ENCODE data around the gene NIBAN1. TPM values are rescaled to one million over a fixed set of nuclear protein-coding genes. Genes with fewer than 3 reads are reported as not detected.

Gene NIBAN1
- total RNA-seq, 1 donor from 2014 or later: 74.6 TPM

DNA sequence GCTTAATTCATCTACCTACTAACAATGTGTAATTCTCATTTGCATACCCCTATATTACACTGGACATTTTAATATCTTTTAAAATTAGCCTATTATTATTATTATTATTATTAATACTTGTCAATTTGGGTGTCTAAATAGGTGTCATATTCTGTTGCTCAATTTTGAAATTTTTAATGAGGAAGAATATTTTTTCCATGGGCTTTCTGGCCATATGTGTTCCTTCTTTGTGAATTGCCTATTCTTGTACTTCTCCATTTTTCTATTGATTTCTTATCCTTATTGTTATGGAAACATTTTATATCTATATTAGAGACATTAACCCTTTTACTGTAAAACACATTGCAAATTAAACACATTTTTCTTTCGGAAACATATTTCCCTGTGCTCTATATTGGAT is 6.4 kb upstream of the NIBAN1 start:
- DNase-seq (ENCODE audit: low spot score in 2 of 2): no peak
- intact Hi-C loops (cut with DNase I): loop anchor here (10.0 kb wide), 1 partner anchor 174 kb away; the partner anchor contains the start of genes SWT1 and TRMT1L
- H3K4me3 ChIP-seq: no peak overlapping the region
- H3K27ac ChIP-seq: no peak overlapping the region
- H3K27me3 ChIP-seq: no peaks in the 10 kb centered on the region
- H3K9me3 ChIP-seq: no peaks in the 10 kb centered on the region
- TF ChIP-seq, protein P1, sequence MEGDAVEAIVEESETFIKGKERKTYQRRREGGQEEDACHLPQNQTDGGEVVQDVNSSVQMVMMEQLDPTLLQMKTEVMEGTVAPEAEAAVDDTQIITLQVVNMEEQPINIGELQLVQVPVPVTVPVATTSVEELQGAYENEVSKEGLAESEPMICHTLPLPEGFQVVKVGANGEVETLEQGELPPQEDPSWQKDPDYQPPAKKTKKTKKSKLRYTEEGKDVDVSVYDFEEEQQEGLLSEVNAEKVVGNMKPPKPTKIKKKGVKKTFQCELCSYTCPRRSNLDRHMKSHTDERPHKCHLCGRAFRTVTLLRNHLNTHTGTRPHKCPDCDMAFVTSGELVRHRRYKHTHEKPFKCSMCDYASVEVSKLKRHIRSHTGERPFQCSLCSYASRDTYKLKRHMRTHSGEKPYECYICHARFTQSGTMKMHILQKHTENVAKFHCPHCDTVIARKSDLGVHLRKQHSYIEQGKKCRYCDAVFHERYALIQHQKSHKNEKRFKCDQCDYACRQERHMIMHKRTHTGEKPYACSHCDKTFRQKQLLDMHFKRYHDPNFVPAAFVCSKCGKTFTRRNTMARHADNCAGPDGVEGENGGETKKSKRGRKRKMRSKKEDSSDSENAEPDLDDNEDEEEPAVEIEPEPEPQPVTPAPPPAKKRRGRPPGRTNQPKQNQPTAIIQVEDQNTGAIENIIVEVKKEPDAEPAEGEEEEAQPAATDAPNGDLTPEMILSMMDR (IDR thresholded peaks at IDR 0.05): no peak
- no peaks in the 10 kb centered on the region for H3K36me3 ChIP-seq
- no peaks in the 10 kb centered on the region for H3K4me1 ChIP-seq

DNA sequence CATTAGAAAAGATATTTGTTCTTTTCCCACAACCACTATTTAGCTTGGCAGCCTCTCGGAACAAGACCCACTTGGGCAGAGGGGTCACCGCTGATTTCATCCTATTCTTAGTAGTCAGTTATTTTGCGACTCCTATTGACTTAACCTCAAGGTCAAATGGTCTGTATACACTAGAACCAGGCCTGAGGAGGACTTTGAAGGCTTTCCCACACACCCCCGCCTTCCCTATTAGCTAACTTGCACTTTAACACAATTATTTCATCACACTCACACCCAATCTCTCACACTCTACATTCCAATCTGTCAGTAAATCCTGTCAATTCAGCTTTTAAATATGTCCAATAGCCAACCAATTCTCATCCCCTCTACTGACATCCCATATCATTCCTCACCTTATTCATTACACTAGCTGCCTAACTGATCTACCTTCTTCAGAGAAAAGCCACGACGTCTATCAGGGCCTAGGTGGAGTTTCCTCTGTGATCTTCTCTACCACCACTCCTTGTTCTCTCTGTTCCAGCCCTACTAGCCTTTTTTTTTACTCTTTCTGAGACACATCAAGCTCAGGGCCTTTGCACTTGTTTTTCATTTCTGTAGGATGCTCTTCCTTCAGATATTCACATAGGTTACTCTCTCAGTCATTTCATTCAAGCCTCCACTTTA is 1.0 kb upstream of the NIBAN1 start:
- Histone ChIP-seq H3K4me1 (peaks cover 0 to 8% of the 10 kb centered on the region in 2 donors), H3K27me3 (no peaks in the 10 kb centered on the region), H3K9me3 (no peaks in the 10 kb centered on the region), H3K36me3 (no peaks in the 10 kb centered on the region), H3K27ac (peak overlapping the region; percentile 91 to 99), H3K4me3 (peak overlapping the region in 1 of 2 donors; percentile 100)
- TF ChIP-seq, protein P1 (IDR thresholded peaks at IDR 0.05): no peak
- intact Hi-C loops (cut with DNase I): no loop called here
- DNase-seq (ENCODE audit: low spot score in 2 of 2): no peak

DNA sequence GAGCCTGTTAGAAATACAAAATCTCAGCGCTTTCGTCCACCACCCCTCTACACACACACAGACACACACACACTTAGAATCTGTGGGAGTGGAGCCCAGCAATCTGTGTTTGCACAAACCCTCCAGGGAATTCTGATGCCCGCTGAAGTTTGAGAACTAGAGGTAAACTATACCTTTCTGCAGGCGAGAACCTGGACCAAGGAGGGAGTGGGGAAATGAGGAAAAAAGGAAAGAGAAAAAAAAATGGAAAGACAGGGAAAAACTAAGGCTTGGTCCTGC is 468 bp upstream of the NIBAN1 start:
- H3K27ac ChIP-seq: peak overlapping the region; percentile 91 to 99
- intact Hi-C loops (cut with DNase I): loop anchor here (5.0 kb wide), 2 partner anchors 147 to 1403 kb away; partner anchors contain the start of genes ODR4 and TPR
- no peaks in the 10 kb centered on the region for H3K9me3 ChIP-seq
- H3K4me3 ChIP-seq: peak overlapping the region; percentile 78 to 100
- DNase-seq (ENCODE audit: low spot score in 2 of 2): no peak
- no peaks in the 10 kb centered on the region for H3K27me3 ChIP-seq
- no peaks in the 10 kb centered on the region for H3K36me3 ChIP-seq
- H3K4me1 ChIP-seq: peaks cover 0 to 8% of the 10 kb centered on the region in 2 donors
- TF ChIP-seq, protein P1 (IDR thresholded peaks at IDR 0.05): no peak

DNA sequence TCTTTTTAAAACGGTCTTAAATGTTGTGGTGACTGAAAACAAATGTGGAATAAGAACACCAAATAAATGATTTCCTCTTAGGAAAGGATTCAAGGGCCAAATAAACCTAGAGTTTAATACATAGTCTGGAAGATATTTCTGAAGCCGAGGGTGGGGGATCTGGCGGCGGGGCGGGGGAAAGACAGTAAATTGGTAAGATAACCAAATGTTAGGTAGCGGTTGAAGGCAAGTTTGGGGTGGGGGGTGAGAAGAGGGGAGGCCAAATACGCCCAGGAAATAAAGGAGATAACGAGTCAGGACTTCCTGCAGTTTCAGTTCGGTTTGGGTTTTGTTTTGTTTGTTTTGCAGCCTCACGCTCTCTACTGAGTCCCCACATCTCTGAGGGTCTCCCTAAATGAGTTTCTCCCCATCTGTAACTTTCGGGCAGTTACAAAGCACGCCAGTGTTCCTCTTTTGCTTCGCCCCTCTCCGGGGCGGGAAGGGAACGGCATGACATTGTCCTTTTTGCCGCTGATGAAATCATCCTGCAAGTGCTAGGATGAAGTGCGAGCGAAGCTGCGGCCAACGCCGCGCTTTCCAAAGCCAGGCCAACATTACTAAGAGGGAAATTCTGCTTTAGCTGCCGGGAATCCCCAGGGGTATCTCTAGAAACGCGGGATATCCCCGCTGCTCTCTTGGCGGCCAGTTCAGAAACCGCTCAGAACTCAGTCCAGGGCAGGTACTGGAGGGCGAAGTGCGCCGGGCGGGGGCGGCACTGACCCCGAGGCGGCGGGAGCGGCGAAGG is 844 bp downstream of the NIBAN1 start:
- peak in 1 of 2 donors; percentile 81 for DNase-seq (ENCODE audit: low spot score in 2 of 2)
- H3K36me3 ChIP-seq: no peaks in the 10 kb centered on the region
- intact Hi-C loops (cut with DNase I): loop anchor here (2.0 to 5.0 kb wide), 3 partner anchors 91 to 1404 kb away; partner anchors contain the start of genes ODR4 and TPR
- TF ChIP-seq, protein P1 (IDR thresholded peaks at IDR 0.05): no peak
- no peaks in the 10 kb centered on the region for H3K9me3 ChIP-seq
- H3K27me3 ChIP-seq: no peaks in the 10 kb centered on the region
- H3K27ac ChIP-seq: peak overlapping the region; percentile 91 to 99
- peaks cover 0 to 8% of the 10 kb centered on the region in 2 donors for H3K4me1 ChIP-seq
- peak overlapping the region; percentile 78 to 100 for H3K4me3 ChIP-seq

DNA sequence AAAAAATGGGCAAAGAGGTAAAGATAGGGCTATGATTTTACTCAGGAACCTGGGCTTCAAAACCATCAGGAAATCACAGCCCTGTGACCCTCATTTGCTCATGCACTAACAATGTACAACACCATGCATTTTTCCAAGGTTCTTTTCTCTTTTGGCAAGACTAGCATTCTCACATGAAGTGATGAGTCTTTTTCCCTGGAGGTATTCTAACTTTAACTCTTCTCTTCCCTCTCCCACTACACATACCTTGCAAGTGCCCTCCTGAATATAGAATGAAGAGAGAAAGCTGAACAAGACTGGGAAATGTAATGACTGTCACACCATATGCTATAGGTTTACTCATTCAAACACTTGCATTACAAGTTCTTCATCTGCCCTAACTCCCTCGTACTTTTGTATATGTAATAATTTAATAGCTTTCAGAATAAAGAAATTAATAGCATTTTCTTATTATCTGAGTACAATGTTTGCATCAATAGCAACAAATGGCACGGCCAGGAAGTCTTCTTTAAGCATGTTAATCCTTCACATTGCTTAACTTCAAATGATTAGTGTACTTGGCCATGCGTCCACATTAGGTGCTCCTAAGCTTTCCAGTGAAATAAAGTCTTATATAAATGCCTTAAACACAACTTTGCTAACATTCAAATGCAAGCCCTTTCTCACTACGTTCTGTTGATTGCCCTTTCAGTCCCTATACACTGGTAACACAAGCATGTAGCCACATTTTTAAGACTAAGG is 1.8 kb downstream of the NIBAN1 start:
- TF ChIP-seq, protein P1 (IDR thresholded peaks at IDR 0.05): no peak
- Histone ChIP-seq H3K4me3 (peak overlapping the region; percentile 78 to 100), H3K36me3 (no peaks in the 10 kb centered on the region), H3K27me3 (no peaks in the 10 kb centered on the region), H3K27ac (peak overlapping the region; percentile 91 to 99), H3K4me1 (peaks cover 0 to 12% of the 10 kb centered on the region in 2 donors), H3K9me3 (no peaks in the 10 kb centered on the region)
- no peak for DNase-seq (ENCODE audit: low spot score in 2 of 2)
- intact Hi-C loops (cut with DNase I): loop anchor here (2.0 to 5.0 kb wide), 3 partner anchors 90 to 1405 kb away; partner anchors contain the start of genes ODR4 and TPR

Measured in ascending aorta (tissue), 2 donors.